ENCODE data around the gene ALDH16A1. TPM values are rescaled to one million over a fixed set of nuclear protein-coding genes. Genes with fewer than 3 reads are reported as not detected.

The ALDH16A1 gene
- total and polyA plus RNA-seq, 2 of the 8 experiments (the other 6 are each of a cell fraction or from before 2014, with no cell fraction given): 30.5 to 34.3 TPM

DNA sequence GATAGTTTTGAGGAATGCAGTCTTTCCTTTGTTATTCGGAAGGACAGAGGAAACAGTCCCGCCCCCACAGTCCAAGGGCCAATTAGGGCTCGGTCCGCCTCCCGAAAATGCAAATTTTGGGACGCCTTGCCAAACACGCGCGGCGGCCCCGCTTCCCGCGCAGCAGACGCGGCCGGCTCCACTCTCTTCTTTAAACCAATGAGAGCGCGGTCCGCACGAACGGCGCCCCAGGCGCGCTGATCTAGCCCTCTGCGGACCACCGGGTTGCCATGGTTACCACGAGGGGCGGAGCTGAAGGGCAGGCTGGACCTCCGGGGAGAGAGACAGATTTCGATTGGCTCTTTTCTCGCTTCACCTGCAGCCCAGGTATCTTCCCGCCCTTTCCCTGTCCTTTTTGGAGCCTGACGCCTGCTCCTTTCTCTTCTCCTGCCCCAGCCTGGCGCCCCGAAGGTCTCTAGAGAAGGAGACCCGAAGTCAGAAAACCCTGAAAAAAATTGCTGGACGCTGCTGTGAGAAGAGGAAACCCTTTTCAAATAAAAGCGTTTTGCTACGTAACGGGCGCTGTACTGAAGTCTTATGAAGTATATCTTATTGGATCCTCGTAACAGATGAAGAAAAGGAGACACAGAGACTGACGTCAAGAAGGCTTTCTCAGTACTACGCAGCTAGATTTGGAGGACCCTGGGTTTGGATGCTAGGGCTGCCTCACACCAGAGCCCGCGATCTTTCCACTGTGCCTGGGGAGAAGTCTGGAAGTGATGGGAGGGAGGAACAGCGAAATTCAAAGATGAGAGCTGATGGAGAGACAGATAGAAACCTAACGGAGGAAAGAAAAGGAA lies 31.8 kb upstream of the ALDH16A1 start (continued):
- TF ChIP-seq, protein P1, sequence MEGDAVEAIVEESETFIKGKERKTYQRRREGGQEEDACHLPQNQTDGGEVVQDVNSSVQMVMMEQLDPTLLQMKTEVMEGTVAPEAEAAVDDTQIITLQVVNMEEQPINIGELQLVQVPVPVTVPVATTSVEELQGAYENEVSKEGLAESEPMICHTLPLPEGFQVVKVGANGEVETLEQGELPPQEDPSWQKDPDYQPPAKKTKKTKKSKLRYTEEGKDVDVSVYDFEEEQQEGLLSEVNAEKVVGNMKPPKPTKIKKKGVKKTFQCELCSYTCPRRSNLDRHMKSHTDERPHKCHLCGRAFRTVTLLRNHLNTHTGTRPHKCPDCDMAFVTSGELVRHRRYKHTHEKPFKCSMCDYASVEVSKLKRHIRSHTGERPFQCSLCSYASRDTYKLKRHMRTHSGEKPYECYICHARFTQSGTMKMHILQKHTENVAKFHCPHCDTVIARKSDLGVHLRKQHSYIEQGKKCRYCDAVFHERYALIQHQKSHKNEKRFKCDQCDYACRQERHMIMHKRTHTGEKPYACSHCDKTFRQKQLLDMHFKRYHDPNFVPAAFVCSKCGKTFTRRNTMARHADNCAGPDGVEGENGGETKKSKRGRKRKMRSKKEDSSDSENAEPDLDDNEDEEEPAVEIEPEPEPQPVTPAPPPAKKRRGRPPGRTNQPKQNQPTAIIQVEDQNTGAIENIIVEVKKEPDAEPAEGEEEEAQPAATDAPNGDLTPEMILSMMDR (IDR thresholded peaks at IDR 0.05; ENCODE audit: control extremely low read depth in 1 of 3, insufficient read depth in 1 of 3, low read depth in 1 of 3, low read length in 3 of 3): no peak
- no peak for TF ChIP-seq SIX5 (IDR thresholded peaks at IDR 0.05; ENCODE audit: low read depth, low read length)
- TF ChIP-seq, protein P2, sequence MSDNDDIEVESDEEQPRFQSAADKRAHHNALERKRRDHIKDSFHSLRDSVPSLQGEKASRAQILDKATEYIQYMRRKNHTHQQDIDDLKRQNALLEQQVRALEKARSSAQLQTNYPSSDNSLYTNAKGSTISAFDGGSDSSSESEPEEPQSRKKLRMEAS (IDR thresholded peaks at IDR 0.05): peak; percentile 92
- no peak for TF ChIP-seq KDM4A (IDR thresholded peaks at IDR 0.05; ENCODE audit: low read depth, low read length, severe bottlenecking)
- TF ChIP-seq, protein P3, sequence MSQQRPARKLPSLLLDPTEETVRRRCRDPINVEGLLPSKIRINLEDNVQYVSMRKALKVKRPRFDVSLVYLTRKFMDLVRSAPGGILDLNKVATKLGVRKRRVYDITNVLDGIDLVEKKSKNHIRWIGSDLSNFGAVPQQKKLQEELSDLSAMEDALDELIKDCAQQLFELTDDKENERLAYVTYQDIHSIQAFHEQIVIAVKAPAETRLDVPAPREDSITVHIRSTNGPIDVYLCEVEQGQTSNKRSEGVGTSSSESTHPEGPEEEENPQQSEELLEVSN (IDR thresholded peaks at IDR 0.05): peak; percentile 99
- no peak for TF ChIP-seq CBX8 (IDR thresholded peaks at IDR 0.05; ENCODE audit: borderline replicate concordance, low read depth, low read length)
- no peak for TF ChIP-seq TCF12 (IDR thresholded peaks at IDR 0.05; ENCODE audit: low read depth, low read length)
- TF ChIP-seq TBP (IDR thresholded peaks at IDR 0.05; ENCODE audit: low read depth, low read length): no peak
- no peak for TF ChIP-seq CBX5 (IDR thresholded peaks at IDR 0.05; ENCODE audit: low read depth, low read length)
- no peak for TF ChIP-seq POLR2A (IDR thresholded peaks at IDR 0.05; ENCODE audit: control extremely low read depth in 1 of 2, low read depth in 2 of 2, low read length in 2 of 2)
- TF ChIP-seq MAFK (IDR thresholded peaks at IDR 0.05; ENCODE audit: low read depth, low read length): no peak
- no peak for TF ChIP-seq RNF2 (IDR thresholded peaks at IDR 0.05; ENCODE audit: borderline replicate concordance, low read depth, low read length, missing control alignments, poor library complexity, severe bottlenecking)
- TF ChIP-seq HDAC6 (IDR thresholded peaks at IDR 0.05; ENCODE audit: low read depth, low read length): no peak
- TF ChIP-seq SUZ12 (IDR thresholded peaks at IDR 0.05; ENCODE audit: low read length): no peak

Measured in H1 (cell line).